ENCODE measurements around the gene FAM120B.

The FAM120B gene

DNA sequence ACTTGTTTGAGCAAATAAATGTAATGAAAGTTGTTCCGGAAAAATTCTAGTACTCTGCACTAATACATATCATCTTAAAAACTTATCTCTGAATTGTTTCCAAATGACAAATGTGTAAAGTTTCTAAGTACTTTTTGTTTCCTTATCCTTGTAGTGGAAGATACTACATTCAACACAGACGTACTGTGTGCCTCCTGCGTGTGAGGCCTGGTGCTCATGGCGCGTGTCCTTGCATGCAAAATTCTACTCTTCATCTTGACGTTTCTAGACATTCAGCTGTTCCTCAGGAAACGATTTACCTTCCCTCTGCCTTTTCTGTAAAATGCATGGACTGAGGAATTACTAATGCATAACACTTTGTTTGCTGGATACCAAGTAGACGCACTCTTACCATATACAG, 27.1 kb upstream of the FAM120B start:
- no peak for DNase-seq (ENCODE audit: low spot score)
- peak overlapping the region in 1 of 2 donors; percentile 58 for H3K27ac ChIP-seq
- no peak overlapping the region for H3K4me3 ChIP-seq
- TF ChIP-seq, protein P1, sequence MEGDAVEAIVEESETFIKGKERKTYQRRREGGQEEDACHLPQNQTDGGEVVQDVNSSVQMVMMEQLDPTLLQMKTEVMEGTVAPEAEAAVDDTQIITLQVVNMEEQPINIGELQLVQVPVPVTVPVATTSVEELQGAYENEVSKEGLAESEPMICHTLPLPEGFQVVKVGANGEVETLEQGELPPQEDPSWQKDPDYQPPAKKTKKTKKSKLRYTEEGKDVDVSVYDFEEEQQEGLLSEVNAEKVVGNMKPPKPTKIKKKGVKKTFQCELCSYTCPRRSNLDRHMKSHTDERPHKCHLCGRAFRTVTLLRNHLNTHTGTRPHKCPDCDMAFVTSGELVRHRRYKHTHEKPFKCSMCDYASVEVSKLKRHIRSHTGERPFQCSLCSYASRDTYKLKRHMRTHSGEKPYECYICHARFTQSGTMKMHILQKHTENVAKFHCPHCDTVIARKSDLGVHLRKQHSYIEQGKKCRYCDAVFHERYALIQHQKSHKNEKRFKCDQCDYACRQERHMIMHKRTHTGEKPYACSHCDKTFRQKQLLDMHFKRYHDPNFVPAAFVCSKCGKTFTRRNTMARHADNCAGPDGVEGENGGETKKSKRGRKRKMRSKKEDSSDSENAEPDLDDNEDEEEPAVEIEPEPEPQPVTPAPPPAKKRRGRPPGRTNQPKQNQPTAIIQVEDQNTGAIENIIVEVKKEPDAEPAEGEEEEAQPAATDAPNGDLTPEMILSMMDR (IDR thresholded peaks at IDR 0.05): no peak

DNA sequence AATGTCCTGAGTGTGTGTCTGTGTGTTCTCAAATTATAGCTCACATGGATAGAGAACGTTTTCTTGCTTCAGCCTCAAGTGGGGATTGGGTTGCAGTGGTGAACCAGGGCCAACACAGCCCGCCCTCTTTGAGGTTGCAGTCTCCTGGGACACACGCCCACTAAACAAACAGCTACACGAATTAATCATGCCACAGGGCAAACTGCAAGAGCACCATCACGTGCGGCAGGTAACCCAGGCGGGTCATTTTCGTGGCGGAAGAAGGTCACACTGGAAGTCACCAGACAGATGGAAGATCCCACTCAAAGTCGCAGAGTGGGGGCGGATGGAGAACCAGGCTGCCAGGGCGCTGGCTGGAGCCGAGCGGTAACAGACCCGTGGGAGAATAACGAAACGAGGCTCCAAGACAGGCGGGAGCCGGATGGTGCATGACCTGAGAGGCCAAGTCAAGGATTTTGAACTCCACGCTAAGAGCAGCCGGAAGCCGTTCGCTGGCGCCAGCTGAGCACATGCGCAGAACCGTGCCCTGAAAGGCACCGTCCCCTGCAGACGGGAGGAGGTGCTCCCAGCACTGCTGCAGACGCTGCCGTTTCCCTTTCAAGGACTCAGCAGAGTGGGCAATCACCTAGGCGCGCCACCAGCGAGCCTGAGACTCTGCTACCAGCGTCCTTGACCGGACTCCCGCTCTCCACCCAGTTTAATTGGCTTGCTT, 26.4 kb upstream of the FAM120B start:
- peak overlapping the region; percentile 58 for H3K4me3 ChIP-seq
- DNase-seq (ENCODE audit: low spot score): no peak
- H3K27ac ChIP-seq: peak overlapping the region; percentile 25 to 58
- TF ChIP-seq, protein P1 (IDR thresholded peaks at IDR 0.05): no peak

DNA sequence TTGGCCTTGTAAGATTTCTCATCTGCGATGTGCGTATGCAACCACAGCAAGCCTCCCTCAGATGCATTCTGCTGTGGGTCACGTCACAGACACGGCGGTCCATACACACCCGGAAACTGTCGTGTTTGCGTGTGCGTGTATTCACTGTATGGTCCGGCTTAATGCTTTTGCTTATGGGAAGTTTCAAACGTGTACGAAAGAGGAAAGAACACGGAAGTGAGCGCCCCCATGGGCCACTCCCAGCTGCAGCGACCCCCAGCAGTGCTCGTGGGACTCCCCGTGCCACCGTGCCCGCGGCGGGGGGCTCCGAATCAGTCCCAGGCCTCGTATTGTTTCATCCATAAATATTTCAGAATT, 25.9 kb upstream of the FAM120B start:
- peak overlapping the region in 1 of 2 donors; percentile 58 for H3K27ac ChIP-seq
- TF ChIP-seq, protein P1 (IDR thresholded peaks at IDR 0.05): no peak
- H3K4me3 ChIP-seq: peak overlapping the region; percentile 58
- DNase-seq (ENCODE audit: low spot score): no peak

DNA sequence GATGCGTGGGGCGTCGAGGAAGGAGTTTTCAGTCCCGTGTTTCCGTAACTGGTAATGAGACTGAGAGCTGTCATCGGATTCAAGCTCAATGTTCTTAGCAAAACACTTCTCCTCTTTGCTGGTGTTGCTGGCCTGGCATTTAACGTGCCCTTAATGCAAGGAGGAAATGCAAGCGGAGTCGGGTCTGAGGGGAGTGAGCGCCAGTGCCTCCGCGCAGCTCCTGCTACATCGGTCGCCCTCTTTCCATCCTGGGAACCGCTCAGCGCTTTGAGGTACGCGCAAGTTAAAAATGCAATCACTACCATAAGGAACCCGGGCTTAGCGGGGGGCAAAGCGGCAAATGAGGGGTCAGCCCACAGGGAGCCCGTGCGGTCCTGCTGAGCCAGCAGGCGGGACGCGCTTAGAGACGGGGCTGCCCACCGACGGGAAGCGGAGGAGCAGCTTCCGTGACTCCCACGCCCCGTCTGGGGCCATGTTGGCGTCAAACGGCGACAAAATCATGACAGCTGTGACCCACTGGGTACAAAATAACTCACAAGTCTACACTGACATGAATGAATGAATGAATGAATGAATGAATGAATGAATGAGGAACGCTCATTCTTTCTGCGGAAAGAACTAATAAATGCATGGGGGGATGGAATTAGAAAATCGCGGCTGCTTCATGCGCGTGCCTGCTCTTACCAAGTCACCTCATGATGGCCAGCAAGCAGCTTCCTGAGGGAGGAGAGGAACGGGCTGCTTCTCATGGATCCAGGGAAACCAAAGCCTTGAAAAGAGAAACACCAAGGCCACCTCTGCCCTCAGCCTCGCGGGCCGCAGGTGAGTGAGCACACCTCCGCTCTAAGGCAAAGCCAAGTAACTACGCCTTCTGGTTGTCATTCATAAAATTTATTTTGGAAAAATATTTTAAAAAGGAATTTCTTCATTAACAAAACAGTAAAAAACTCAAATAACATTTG, 24.9 kb upstream of the FAM120B start:
- no peak for DNase-seq (ENCODE audit: low spot score)
- H3K27ac ChIP-seq: no peak overlapping the region
- H3K4me3 ChIP-seq: no peak overlapping the region
- TF ChIP-seq, protein P1 (IDR thresholded peaks at IDR 0.05): no peak

DNA sequence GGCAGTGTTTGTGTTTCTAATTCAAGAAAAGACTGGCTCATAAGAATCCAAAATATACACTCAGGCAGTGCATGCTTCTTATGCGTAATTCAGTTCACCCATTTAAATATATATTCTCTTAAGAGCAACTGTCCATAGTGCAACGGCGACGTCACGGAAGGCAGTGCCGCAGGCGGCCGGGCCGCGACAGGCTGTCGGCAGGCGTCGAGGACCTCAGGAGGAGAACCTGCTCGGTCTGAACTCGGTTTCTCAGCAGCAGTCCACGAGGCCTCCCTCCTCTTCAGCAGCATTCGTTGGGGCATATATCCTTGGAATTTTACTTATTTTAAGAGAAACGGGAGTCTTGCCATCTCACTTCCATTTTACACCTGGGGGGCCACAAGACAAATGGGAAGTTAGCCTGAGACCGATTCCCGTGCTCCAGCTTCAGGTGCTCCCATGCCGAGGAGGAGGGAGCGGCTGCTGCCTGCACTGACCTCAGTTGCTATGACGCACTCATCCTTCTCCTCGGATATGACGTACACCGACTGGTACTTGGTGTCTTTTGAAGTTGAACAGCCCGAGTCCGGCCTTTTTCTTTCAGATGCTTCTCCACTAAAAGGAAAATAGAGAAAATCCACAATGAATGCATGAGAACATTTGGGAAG, 23.9 kb upstream of the FAM120B start:
- TF ChIP-seq, protein P1 (IDR thresholded peaks at IDR 0.05): no peak
- no peak overlapping the region for H3K27ac ChIP-seq
- no peak for DNase-seq (ENCODE audit: low spot score)

DNA sequence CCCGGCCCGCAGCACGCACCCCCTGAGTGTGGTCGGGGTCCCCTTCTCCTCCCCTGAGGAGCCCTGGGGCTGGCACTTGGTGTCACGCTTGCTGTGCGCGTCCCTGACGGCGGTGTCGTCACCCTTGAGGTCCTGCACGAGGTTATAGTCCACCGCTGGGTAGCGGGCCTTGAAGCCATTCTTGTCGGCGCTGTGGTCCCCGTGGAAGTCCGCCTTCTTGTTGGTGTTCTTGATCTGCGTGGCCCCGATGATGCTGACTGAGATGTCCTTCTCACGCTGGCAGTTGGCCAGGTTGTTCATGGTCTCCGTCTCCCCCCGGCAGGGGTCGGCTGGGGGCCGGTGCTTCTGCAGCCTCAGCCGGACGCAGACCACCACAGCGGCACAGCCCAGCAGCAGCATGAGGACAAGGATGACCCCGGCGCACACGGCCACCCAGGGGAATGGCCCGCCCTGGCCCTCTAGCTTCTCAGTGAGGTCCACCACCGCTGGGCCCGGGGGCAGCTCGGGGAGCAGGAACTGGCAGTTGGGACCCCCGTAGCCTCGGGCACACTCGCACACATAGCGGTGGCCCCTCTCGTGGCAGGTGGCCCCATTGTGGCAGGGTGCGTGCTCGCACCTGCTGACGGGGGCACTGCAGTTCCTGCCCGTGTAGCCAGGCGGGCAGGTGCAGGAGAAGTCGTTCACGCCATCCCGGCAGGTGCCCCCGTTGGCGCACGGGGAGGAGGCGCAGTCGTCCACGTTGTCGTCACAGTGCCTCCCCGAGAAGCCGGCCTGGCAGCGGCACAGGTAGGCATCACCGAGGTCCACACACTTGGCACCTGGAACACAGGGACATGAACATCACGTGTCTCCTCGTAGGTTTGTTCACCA, 23.1 kb upstream of the FAM120B start:
- TF ChIP-seq, protein P1 (IDR thresholded peaks at IDR 0.05): no peak
- Histone ChIP-seq H3K27ac (no peak overlapping the region), H3K4me3 (no peak overlapping the region)
- DNase-seq (ENCODE audit: low spot score): no peak

More for the DNA sequence above, 23.9 kb upstream of the FAM120B start:
- H3K4me3 ChIP-seq: no peak overlapping the region
